Effector CD8-positive, alpha-beta T cell (primary cell): ENCODE measurements around the gene DNMBP.
"Not testable (repeated sequence)": the region's sequence is repeated elsewhere in the genome, so short reads cannot be mapped to it uniquely, and the experiment has no call there.

Source experiments
- DNase-seq: peaks from one replicate; lab custom pipeline; 2025; lab: John Stamatoyannopoulos, UW

The DNMBP gene

GRCh38 chr10:99914236-99914635, 95.5 kb downstream of the DNMBP start:
- no peak for DNase-seq

GRCh38 chr10:99913831-99914235, 95.9 kb downstream of the DNMBP start:
- DNase-seq: no peak

GRCh38 chr10:99912041-99912440, 97.7 kb downstream of the DNMBP start:
- no peak for DNase-seq

- no peak for DNase-seq
These were observed 101.2 kb downstream of the DNMBP start for GRCh38 chr10:99908512-99908911.

GRCh38 chr10:99906470-99906869, 103.3 kb downstream of the DNMBP start:
- no peak for DNase-seq

GRCh38 chr10:99905971-99906370, 103.8 kb downstream of the DNMBP start:
- DNase-seq: no peak

GRCh38 chr10:99895867-99896266, 113.9 kb downstream of the DNMBP start:
- DNase-seq: no peak

GRCh38 chr10:99895066-99895465, 114.7 kb downstream of the DNMBP start:
- DNase-seq: not testable (repeated sequence)

GRCh38 chr10:99894613-99895012, 115.1 kb downstream of the DNMBP start:
- DNase-seq: no peak

GRCh38 chr10:99888622-99889021, 121.1 kb downstream of the DNMBP start:
- no peak for DNase-seq

- DNase-seq: no peak
These were observed 126.2 kb downstream of the DNMBP start for GRCh38 chr10:99883523-99883922.

GRCh38 chr10:99881371-99881770, 128.4 kb downstream of the DNMBP start:
- no peak for DNase-seq

- no peak for DNase-seq
These were observed 129.5 kb downstream of the DNMBP start for GRCh38 chr10:99880080-99880835.

- DNase-seq: no peak
These were observed 134.3 kb downstream of the DNMBP start for GRCh38 chr10:99875473-99875872.

- DNase-seq: no peak
These were observed 135.2 kb downstream of the DNMBP start for GRCh38 chr10:99874341-99875085.

GRCh38 chr10:99873846-99874245, 135.9 kb downstream of the DNMBP start:
- DNase-seq: no peak

GRCh38 chr10:99872367-99873162, 137.2 kb downstream of the DNMBP start:
- no peak for DNase-seq

- no peak for DNase-seq
These were observed 139.5 kb downstream of the DNMBP start for GRCh38 chr10:99870123-99870730.

GRCh38 chr10:99869581-99870122, 140.1 kb downstream of the DNMBP start:
- DNase-seq: no peak

GRCh38 chr10:99867250-99867649, 142.5 kb downstream of the DNMBP start:
- DNase-seq: not testable (repeated sequence)

GRCh38 chr10:99863535-99864240, 146.1 kb downstream of the DNMBP start:
- not testable (repeated sequence) for DNase-seq
